SW 1271 (cell line): ENCODE measurements around the gene RHD.
"Not testable (repeated sequence)": the region's sequence is repeated elsewhere in the genome, so short reads cannot be mapped to it uniquely, and the experiment has no call there.

ENCODE experiments used
- DNase-seq, 2 experiments: peaks; one replicate each; lab custom pipeline; 2025; lab: John Stamatoyannopoulos, UW

Gene RHD

GRCh38 chr1:25257196-25257595 is 15.1 kb upstream of the RHD start:
- no peak for DNase-seq

- peak in 1 of 2 experiments; percentile 32 for DNase-seq
These were observed 12.5 kb upstream of the RHD start for GRCh38 chr1:25259813-25260212.

GRCh38 chr1:25260336-25260735 is 12.0 kb upstream of the RHD start:
- not testable (repeated sequence) for DNase-seq

- DNase-seq: not testable (repeated sequence)
These were observed 5.6 kb upstream of the RHD start for GRCh38 chr1:25266554-25267287.

GRCh38 chr1:25267288-25268142 is 4.8 kb upstream of the RHD start:
- DNase-seq: not testable (repeated sequence)

GRCh38 chr1:25268143-25268760 is 4.1 kb upstream of the RHD start:
- DNase-seq: not testable (repeated sequence)

GRCh38 chr1:25275648-25276047 is 3.3 kb downstream of the RHD start:
- DNase-seq: not testable (repeated sequence)

GRCh38 chr1:25277295-25277694 is 5.0 kb downstream of the RHD start:
- DNase-seq: not testable (repeated sequence)

- not testable (repeated sequence) for DNase-seq
These were observed 6.0 kb downstream of the RHD start for GRCh38 chr1:25278358-25278757.

GRCh38 chr1:25278790-25279189 is 6.5 kb downstream of the RHD start:
- DNase-seq: not testable (repeated sequence)

GRCh38 chr1:25279693-25280111 is 7.4 kb downstream of the RHD start:
- not testable (repeated sequence) for DNase-seq

- DNase-seq: not testable (repeated sequence)
These were observed 13.6 kb downstream of the RHD start for GRCh38 chr1:25285862-25286261.

- DNase-seq: not testable (repeated sequence)
These were observed 14.9 kb downstream of the RHD start for GRCh38 chr1:25287164-25287563.

- DNase-seq: not testable (repeated sequence)
These were observed 16.3 kb downstream of the RHD start for GRCh38 chr1:25288573-25289101.

GRCh38 chr1:25290043-25290442 is 17.7 kb downstream of the RHD start:
- DNase-seq: not testable (repeated sequence)

- not testable (repeated sequence) for DNase-seq
These were observed 21.1 kb downstream of the RHD start for GRCh38 chr1:25293426-25293825.

- DNase-seq: not testable (repeated sequence)
These were observed 22.8 kb downstream of the RHD start for GRCh38 chr1:25294889-25295826.

- DNase-seq: not testable (repeated sequence)
These were observed 24.2 kb downstream of the RHD start for GRCh38 chr1:25296501-25296900.

GRCh38 chr1:25300729-25301128 is 28.4 kb downstream of the RHD start:
- not testable (repeated sequence) for DNase-seq

GRCh38 chr1:25302330-25302729 is 30.0 kb downstream of the RHD start:
- DNase-seq: not testable (repeated sequence)

- not testable (repeated sequence) for DNase-seq
These were observed 32.6 kb downstream of the RHD start for GRCh38 chr1:25304936-25305335.
